PFSK-1 (cell line): ENCODE measurements around the gene ACAD9.

Experiments used
- FOXP2 ChIP-seq: optimal IDR thresholded peaks from 2 replicates; pipeline ENCODE3; 2011; ENCODE audit warnings: borderline replicate concordance, control low read depth, inconsistent platforms; ENCODE audit not compliant: insufficient read depth; ENCODE audit errors: extremely low read length, extremely low read depth
- POLR2AphosphoS5 ChIP-seq: IDR thresholded peaks from 2 replicates; pipeline ENCODE4 v1.6.1; 2012; ENCODE audit warnings: low read depth, mild to moderate bottlenecking, control low read depth, low read length, moderate library complexity
- SIN3A ChIP-seq: IDR thresholded peaks from 2 replicates; pipeline ENCODE4 v1.6.1; 2012; ENCODE audit warnings: mild to moderate bottlenecking, low read length, moderate library complexity, borderline replicate concordance; ENCODE audit not compliant: insufficient read depth
- TAF1 ChIP-seq: IDR thresholded peaks from 2 replicates; pipeline ENCODE4 v1.6.1; 2012; ENCODE audit warnings: low read length, control low read depth, borderline replicate concordance; ENCODE audit not compliant: insufficient read depth
- TF ChIP-seq, protein P1 (sequence below), 2 experiments: IDR thresholded peaks; 2 replicates each; pipeline versions ENCODE4 v1.6.1 to v1.8.0; 2011 to 2012; ENCODE audit warnings: low read depth in 2 of 2, low read length in 2 of 2, control low read depth in 1 of 2, inconsistent platforms in 1 of 2, mild to moderate bottlenecking in 1 of 2, moderate library complexity in 1 of 2; ENCODE audit not compliant: insufficient read depth in 1 of 2

The ACAD9 gene

DNA sequence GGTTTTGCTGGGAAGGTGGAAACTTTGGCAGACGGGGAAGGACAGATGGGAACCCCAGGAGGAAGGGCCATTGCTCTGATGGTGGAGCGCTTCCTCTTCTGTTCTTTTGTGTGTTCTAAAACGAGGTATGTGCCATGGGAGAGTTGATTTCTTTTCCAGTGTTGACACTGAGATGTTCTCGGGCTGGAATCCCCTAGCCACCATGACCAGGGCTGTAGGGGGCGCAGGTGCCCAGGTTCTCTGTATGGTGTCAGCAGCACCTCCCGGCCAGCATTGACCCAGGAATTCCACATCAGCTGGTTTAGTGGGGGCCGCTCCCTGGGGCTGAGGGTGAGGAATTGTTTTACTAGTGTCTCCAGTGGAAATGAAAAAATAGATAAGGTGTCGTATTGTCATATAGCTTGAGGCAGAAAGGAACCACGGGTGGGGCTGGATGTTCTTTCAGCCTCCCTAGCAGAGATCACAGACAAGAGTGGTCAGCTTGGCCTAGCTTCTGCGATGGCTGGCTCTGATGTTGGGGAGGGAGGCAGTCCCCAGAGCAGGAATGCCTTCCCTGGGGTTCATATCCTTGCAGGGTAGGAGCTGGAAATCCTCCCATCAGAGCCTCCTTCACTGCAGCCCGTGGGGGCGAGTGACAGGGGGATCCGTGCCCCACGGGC lies 34.2 kb upstream of the ACAD9 start:
- no peak for TF ChIP-seq SIN3A
- no peak for TF ChIP-seq TAF1
- TF ChIP-seq, protein P1, sequence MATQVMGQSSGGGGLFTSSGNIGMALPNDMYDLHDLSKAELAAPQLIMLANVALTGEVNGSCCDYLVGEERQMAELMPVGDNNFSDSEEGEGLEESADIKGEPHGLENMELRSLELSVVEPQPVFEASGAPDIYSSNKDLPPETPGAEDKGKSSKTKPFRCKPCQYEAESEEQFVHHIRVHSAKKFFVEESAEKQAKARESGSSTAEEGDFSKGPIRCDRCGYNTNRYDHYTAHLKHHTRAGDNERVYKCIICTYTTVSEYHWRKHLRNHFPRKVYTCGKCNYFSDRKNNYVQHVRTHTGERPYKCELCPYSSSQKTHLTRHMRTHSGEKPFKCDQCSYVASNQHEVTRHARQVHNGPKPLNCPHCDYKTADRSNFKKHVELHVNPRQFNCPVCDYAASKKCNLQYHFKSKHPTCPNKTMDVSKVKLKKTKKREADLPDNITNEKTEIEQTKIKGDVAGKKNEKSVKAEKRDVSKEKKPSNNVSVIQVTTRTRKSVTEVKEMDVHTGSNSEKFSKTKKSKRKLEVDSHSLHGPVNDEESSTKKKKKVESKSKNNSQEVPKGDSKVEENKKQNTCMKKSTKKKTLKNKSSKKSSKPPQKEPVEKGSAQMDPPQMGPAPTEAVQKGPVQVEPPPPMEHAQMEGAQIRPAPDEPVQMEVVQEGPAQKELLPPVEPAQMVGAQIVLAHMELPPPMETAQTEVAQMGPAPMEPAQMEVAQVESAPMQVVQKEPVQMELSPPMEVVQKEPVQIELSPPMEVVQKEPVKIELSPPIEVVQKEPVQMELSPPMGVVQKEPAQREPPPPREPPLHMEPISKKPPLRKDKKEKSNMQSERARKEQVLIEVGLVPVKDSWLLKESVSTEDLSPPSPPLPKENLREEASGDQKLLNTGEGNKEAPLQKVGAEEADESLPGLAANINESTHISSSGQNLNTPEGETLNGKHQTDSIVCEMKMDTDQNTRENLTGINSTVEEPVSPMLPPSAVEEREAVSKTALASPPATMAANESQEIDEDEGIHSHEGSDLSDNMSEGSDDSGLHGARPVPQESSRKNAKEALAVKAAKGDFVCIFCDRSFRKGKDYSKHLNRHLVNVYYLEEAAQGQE (IDR thresholded peaks at IDR 0.05; ENCODE audit: insufficient read depth in 1 of 2, low read depth in 2 of 2, low read length in 2 of 2): no peak
- TF ChIP-seq FOXP2: no peak
- no peak for TF ChIP-seq POLR2AphosphoS5

DNA sequence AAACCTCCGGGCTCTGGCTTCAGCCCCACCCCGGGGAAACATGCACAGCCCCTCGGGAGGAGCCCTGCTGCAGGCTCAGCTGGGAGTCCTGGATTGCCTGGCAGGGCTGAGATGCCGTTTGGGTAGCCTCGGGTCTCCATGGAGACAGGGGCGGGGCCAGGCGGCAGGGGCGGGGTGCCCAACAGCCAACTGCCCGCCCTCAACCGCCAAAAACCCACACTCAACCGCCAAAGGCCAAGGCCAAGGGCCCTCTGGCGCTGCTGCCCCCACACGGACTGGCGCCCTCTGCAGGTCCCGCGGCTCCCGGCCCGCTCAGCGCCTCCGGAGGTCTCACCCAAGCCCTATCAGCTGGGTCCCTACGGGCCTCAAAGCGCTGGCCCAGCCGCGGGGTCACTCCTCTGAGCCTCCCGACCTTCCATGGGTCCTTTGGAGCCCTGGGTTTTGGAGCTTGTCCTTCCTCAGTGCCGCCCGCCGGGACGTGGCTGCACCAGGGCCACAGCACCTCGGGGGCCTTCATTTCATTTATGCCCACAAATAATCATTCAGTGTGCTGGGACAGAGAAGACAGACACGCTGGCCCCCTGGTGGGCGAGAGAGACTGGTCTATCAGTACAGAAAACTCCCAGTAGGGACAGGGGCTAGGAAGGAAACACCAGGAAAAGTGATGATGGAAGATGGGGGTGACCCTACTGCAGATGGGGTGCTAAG lies 33.5 kb upstream of the ACAD9 start:
- TF ChIP-seq, protein P1 (IDR thresholded peaks at IDR 0.05; ENCODE audit: insufficient read depth in 1 of 2, low read depth in 2 of 2, low read length in 2 of 2): no peak
- no peak for TF ChIP-seq POLR2AphosphoS5
- no peak for TF ChIP-seq FOXP2
- no peak for TF ChIP-seq SIN3A
- TF ChIP-seq TAF1: no peak

DNA sequence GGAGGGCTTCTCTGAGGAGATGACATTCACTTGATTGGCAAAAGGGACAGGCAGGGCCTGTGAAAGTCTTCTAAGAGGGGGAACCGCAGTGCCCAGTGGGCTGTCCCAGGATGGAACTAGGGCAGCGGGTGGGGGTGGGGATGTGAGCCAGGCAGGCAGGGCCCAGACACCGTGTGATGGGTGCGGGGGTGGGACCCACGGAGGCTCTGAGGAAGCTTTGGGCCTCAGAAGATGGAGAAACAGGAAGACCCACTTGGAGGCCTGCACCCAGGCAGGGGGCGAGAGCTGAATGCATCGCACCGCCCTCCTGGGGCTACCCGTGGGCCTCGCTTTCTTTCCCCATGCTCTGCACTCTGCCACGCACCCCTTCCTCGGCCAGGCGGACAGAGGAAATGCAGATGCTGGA lies 32.9 kb upstream of the ACAD9 start:
- TF ChIP-seq TAF1: no peak
- TF ChIP-seq POLR2AphosphoS5: no peak
- no peak for TF ChIP-seq SIN3A
- no peak for TF ChIP-seq FOXP2
- TF ChIP-seq, protein P1 (IDR thresholded peaks at IDR 0.05; ENCODE audit: insufficient read depth in 1 of 2, low read depth in 2 of 2, low read length in 2 of 2): no peak

DNA sequence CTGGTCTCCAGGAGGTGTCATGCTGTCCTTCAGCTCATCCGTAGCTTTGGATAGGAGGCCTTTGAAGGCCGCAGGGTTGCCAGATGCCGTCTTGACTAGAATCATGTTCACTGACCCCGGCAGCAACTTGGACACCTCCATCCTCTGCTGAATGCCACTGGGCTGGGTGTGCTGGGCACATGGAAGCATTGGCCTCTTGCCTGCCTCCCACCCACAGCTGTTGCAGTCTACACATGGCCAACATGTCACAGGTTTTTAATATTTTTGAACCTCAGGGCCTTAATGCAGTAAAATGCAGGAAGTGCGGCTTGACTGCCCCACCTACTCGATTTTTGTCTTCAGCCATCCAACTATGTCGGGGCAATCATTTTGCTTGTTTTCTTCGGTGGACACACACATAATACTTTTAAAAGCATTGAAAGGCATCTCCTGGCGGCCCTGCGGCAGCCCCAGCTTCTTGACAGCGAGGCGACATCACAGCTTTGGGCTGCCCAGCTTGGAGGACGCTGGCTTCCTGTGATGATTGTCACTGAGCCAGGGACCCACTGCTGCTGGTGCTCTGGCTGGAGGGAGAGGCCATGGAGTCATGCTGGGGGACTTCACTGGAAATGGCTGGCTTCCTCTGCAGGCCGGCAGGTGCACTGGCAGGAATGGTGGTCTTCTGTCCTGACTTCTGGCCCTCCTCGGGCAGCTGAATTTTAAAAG lies 31.6 kb upstream of the ACAD9 start:
- TF ChIP-seq TAF1: no peak

DNA sequence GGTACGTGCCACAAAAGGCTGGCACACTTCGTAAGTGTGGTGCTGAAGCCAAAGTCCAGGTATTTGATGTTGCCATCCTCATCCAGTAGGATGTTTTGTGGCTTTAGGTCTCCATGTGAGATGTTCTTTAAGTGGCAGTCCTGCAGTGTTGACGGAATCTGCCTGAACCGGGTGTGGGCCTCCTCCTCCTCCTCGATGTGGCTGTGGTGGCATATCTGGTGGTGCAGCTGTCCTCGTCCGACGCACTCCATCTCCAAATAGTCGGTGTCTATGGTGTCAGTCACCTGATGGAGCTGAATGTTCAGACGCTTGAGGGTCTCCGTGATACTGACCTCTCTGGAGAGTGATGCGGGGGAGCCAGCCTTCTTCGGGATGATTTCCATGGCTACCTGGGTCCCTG lies 30.5 kb upstream of the ACAD9 start:
- TF ChIP-seq FOXP2 (no peak), POLR2AphosphoS5 (no peak), TAF1 (no peak), SIN3A (no peak)
- TF ChIP-seq, protein P1 (IDR thresholded peaks at IDR 0.05; ENCODE audit: insufficient read depth in 1 of 2, low read depth in 2 of 2, low read length in 2 of 2): no peak
